ENCODE results near the gene TSC2.

- TF ChIP-seq CTCF (IDR thresholded peaks at IDR 0.05 in 8 of 11, conservative IDR thresholded peaks at IDR 0.05 in 3 of 11) (no peak), POLR2AphosphoS5 (IDR thresholded peaks at IDR 0.05) (no peak), POLR2A (IDR thresholded peaks at IDR 0.05) (no peak)
Observed at GRCh38 chr16:2072926-2073325, 25.1 kb downstream of the TSC2 start.

All from spleen (tissue), 7 donors.